K562 (cell line): ENCODE data around the gene PEX6. TPM values are rescaled to one million over a fixed set of nuclear protein-coding genes. Genes with fewer than 3 reads are reported as not detected.
A peak's percentile ranks its signal among the peaks of the same experiment; 100 is the strongest.

Source experiments
- ATAC-seq: fragments of 200-7000 bp; cut with Tn5 transposase; 3 replicates; pipeline ENCODE4 v1.9.1; 2020; ENCODE audit warnings: moderate library complexity
- BruUV-seq: library from RNA; stranded (reverse); fragments of 400-500 nt; replicated peaks from 2 replicates; lab custom pipeline; 2021; lab: Mats Ljungman, UMichigan
- CTCF ChIA-PET: fragments of 300-600 bp; formaldehyde crosslinking; extraction: SDS; loops from one replicate; lab custom pipeline; 2021; ENCODE audit warnings: low intra/inter-chr PET ratio; lab: Yijun Ruan, JAX
- POLR2A ChIA-PET: fragments of 300-600, 350-650 bp; sonication (Branson Sonifier 250); formaldehyde crosslinking; extraction: SDS; loops from one replicate; lab custom pipeline; 2021; ENCODE audit warnings: antibody characterized with exemption, inconsistent platforms; lab: Yijun Ruan, JAX
- DNase-seq, 4 experiments: peaks; one replicate each; pipeline versions ENCODE4 v3.0.0 to v3.0.0-alpha.2; 2011 to 2018; ENCODE audit warnings: low spot score in 3 of 4, mixed read lengths in 3 of 4; ENCODE audit errors: extremely low read depth in 1 of 4
- FAIRE-seq: peaks from 2 replicates; lab custom pipeline; 2011; peaks lifted over from hg19 to GRCh38; lab: Jason Lieb, UNC
- H2AFZ ChIP-seq: 2 replicates; pipeline ENCODE4 v1.6.0; 2011; ENCODE audit warnings: low read depth, low read length, control low read depth, inconsistent platforms
- H3K27ac ChIP-seq: fragments of 200-600 bp; 3 replicates; pipeline ENCODE4 v1.8.0; 2011; ENCODE audit warnings: low read depth, mild to moderate bottlenecking, control low read depth, inconsistent platforms, low read length, moderate library complexity, mixed read lengths; ENCODE audit errors: extremely low read depth
- H3K27me3 ChIP-seq, 2 experiments: fragments of 300-600 bp in 1 of 2; 2 replicates in 1 of 2; 3 replicates in 1 of 2; pipeline versions ENCODE4 v1.6.0 to v1.8.0; 2011; ENCODE audit warnings: inconsistent platforms in 2 of 2, low read length in 2 of 2, mild to moderate bottlenecking in 1 of 2, mixed read lengths in 1 of 2, moderate library complexity in 1 of 2; ENCODE audit not compliant: control insufficient read depth in 2 of 2, insufficient read depth in 2 of 2
- H3K36me3 ChIP-seq: fragments of 300-600 bp; 3 replicates; pipeline ENCODE4 v1.8.0; 2011; ENCODE audit warnings: mild to moderate bottlenecking, low read length, inconsistent platforms; ENCODE audit not compliant: control insufficient read depth, insufficient read depth
- H3K4me1 ChIP-seq, 2 experiments: fragments of 200-600 bp in 1 of 2; replicated peaks in 1 of 2; 2 replicates in 1 of 2; 3 replicates in 1 of 2; pipeline versions ENCODE4 v1.5.1 to v1.8.0; 2011; ENCODE audit warnings: inconsistent platforms in 2 of 2, low read length in 2 of 2, mild to moderate bottlenecking in 1 of 2, mixed read lengths in 1 of 2, moderate library complexity in 1 of 2; ENCODE audit not compliant: control insufficient read depth in 2 of 2, insufficient read depth in 2 of 2
- H3K4me2 ChIP-seq: 2 replicates; pipeline ENCODE4 v1.6.1; 2011; ENCODE audit warnings: low read length, control low read depth, inconsistent platforms, mixed read lengths; ENCODE audit not compliant: insufficient read depth
- H3K4me3 ChIP-seq: fragments of 200-600 bp; sonication (generic), shearing (Covaris generic); 2 replicates; pipeline ENCODE4 v1.5.1; 2016; ENCODE audit warnings: control low read depth, inconsistent platforms
- H3K79me2 ChIP-seq: fragments of 200-600 bp; 3 replicates; pipeline ENCODE4 v1.8.0; 2011; ENCODE audit warnings: low read length, inconsistent platforms; ENCODE audit not compliant: control insufficient read depth, insufficient read depth
- H3K9ac ChIP-seq, 2 experiments: 2 replicates each; pipeline versions ENCODE4 v1.6.0 to v1.6.1; 2011; ENCODE audit warnings: low read depth in 2 of 2, low read length in 2 of 2, control low read depth in 1 of 2, inconsistent platforms in 1 of 2, mild to moderate bottlenecking in 1 of 2, mixed read lengths in 1 of 2; ENCODE audit not compliant: insufficient read depth in 1 of 2
- H3K9me1 ChIP-seq: one replicate; pipeline ENCODE4 v1.6.0; 2011; ENCODE audit warnings: inconsistent platforms, mild to moderate bottlenecking, low read length, moderate library complexity; ENCODE audit not compliant: control insufficient read depth, insufficient read depth
- H3K9me3 ChIP-seq: replicated peaks from 2 replicates; pipeline ENCODE4 v1.5.1; 2011; ENCODE audit warnings: low read depth, low read length, inconsistent platforms; ENCODE audit not compliant: control insufficient read depth, insufficient read depth
- H4K20me1 ChIP-seq: replicated peaks from 2 replicates; pipeline ENCODE4 v1.6.1; 2011; ENCODE audit warnings: low read length, inconsistent platforms, mixed read lengths; ENCODE audit not compliant: control insufficient read depth, insufficient read depth
- CEBPG ChIP-seq, 3 experiments: fragments of 200-800 bp in 1 of 3; sonication (Bioruptor generic) in 1 of 3; sonication (generic) in 1 of 3; formaldehyde crosslinking in 1 of 3; IDR thresholded peaks in 2 of 3; conservative IDR thresholded peaks in 1 of 3; 2 replicates each; pipeline versions ENCODE4 v1.6.1 to v1.8.0; 2016 to 2022; ENCODE audit warnings: missing compliant biosample characterization in 2 of 3, missing genetic modification characterization in 2 of 3, mild to moderate bottlenecking in 1 of 3, missing genetic modification reagents in 1 of 3
- CHD2 ChIP-seq: IDR thresholded peaks from 2 replicates; pipeline ENCODE4 v1.6.1; 2011; ENCODE audit warnings: low read depth, low read length
- FOS ChIP-seq: IDR thresholded peaks from 3 replicates; pipeline ENCODE4 v1.6.1; 2011; ENCODE audit not compliant: insufficient read length; ENCODE audit errors: extremely low read depth
- JUN ChIP-seq, 2 experiments: sonication (generic) in 1 of 2; formaldehyde crosslinking in 1 of 2; IDR thresholded peaks; 2 replicates each; pipeline versions ENCODE4 v1.6.1 to v1.8.0; 2012 to 2022; ENCODE audit warnings: borderline replicate concordance in 2 of 2, mild to moderate bottlenecking in 2 of 2, improper control_type of control experiment in 1 of 2, low read depth in 1 of 2, low read length in 1 of 2, missing genetic modification reagents in 1 of 2
- JUND ChIP-seq, 2 experiments: IDR thresholded peaks; 2 replicates in 1 of 2; 3 replicates in 1 of 2; pipeline ENCODE4 v1.6.1; 2011; ENCODE audit warnings: borderline replicate concordance in 2 of 2, low read depth in 2 of 2, low read length in 2 of 2, improper control_type of control experiment in 1 of 2, missing biosample characterization in 1 of 2, missing genetic modification characterization in 1 of 2, missing genetic modification reagents in 1 of 2
- MTF1 ChIP-seq: fragments of 250-450 bp; sonication (Bioruptor Pico); IDR thresholded peaks from 2 replicates; pipeline ENCODE4 v1.9.0; 2021; ENCODE audit warnings: moderate library complexity, mild to moderate bottlenecking, inconsistent platforms, borderline replicate concordance
- RAD21 ChIP-seq, 2 experiments: fragments of 250-450 bp in 1 of 2; fragments of 450-650 bp in 1 of 2; sonication (Bioruptor Pico) in 1 of 2; formaldehyde crosslinking in 1 of 2; IDR thresholded peaks in 1 of 2; conservative IDR thresholded peaks in 1 of 2; 2 replicates each; pipeline versions ENCODE4 v1.4.0 to v1.8.0; 2020 to 2022; ENCODE audit warnings: mild to moderate bottlenecking in 2 of 2, moderate library complexity in 1 of 2
- ZNF232 ChIP-seq: sonication (generic); formaldehyde crosslinking; IDR thresholded peaks from 2 replicates; pipeline ENCODE4 v1.8.0; 2022; ENCODE audit warnings: mild to moderate bottlenecking, missing genetic modification reagents
- ZNF695 ChIP-seq: fragments of 450-650 bp; formaldehyde crosslinking; IDR thresholded peaks from 2 replicates; pipeline ENCODE4 v1.4.0; 2020; ENCODE audit warnings: mild to moderate bottlenecking, moderate library complexity
- WGBS: fragments of 100-300 bp; shearing (Covaris generic); methylation state at CpG from one replicate; pipeline ENCODE4 v1.1.6; 2016; ENCODE audit warnings: low coverage, mixed read lengths; ENCODE audit not compliant: insufficient coverage; ENCODE audit errors: missing lambda C conversion rate; 5-methylcytosine and 5-hydroxymethylcytosine counted together
- in situ Hi-C: fragments of 300-500 bp; cut with MboI; formaldehyde crosslinking; loops from 4 replicates; pipeline ENCODE4 v1.15.0; 2018; ENCODE audit warnings: inconsistent platforms, mixed read lengths
- intact Hi-C: fragments of 100-400 bp; cut with micrococcal nuclease; formaldehyde crosslinking; loops from 2 replicates; pipeline ENCODE4 v1.14.2; 2022
- polyA plus RNA-seq, 8 experiments: library from polyadenylated mRNA; depleted of rRNA in 4 of 8; stranded (reverse) in 5 of 8; unstranded in 3 of 8; fragments of >200 nt; fragmentation: Nextera tagmentation in 2 of 8; fragmentation: Illumina TruSeq in 1 of 8; extraction: Ambion mirVana in 2 of 8; extraction: Trizol in 1 of 8; gene quantifications; 2 replicates each; pipeline versions ENCODE4 v1.2.1 to v1.2.3, GENCODE V29; 2011 to 2014; ENCODE audit warnings: inconsistent platforms in 1 of 8, missing spikeins in 1 of 8
- total RNA-seq, 7 experiments: library from RNA; depleted of rRNA in 6 of 7; stranded (reverse); fragments of >200 nt in 6 of 7; fragmentation: Illumina TruSeq in 2 of 7; extraction: Trizol in 2 of 7; gene quantifications; 2 replicates each; pipeline versions ENCODE4 v1.2.1 to v1.2.3, GENCODE V29; 2011 to 2021; ENCODE audit warnings: low replicate concordance in 1 of 7
- TF ChIP-seq, protein P1 (sequence below): fragments of 450-650 bp; IDR thresholded peaks from 2 replicates; pipeline ENCODE4 v1.6.1; 2018; ENCODE audit not compliant: partially characterized antibody

Gene PEX6
- total and polyA plus RNA-seq, 9 of the 15 experiments (the other 6 are each of a cell fraction or from before 2014, with no cell fraction given), result 0.17 to 20.8 (median 6.9) TPM

GRCh38 chr6:42929821-42930360 is 49.1 kb downstream of the PEX6 start:
- H3K4me3 ChIP-seq, result peak overlapping the region; percentile 76
- peak; percentile 73 for FAIRE-seq
- no peaks in the 10 kb centered on the region for H3K27me3 ChIP-seq
- ATAC-seq, result peak; percentile 12
- in situ Hi-C loops (no loop called here), intact Hi-C loops (loop anchor here (1.0 kb wide), 2 partner anchors 48 to 84 kb away; partner anchors contain the start of gene KLHDC3)
- POLR2A ChIA-PET, result interaction anchor here (0.6 to 3.5 kb wide), 26 partner anchors 10 to 784 kb away, joined by 3 to 30 read pairs (median 4); partner anchors contain the start of genes CUL9, PEX6 and PPP2R5D
- no peaks in the 10 kb centered on the region for H3K9me3 ChIP-seq
- H2AFZ ChIP-seq, result peak overlapping the region; percentile 95
- peak overlapping the region; percentile 84 for H3K4me2 ChIP-seq
- CTCF ChIA-PET, result no interaction called here
- H3K79me2 ChIP-seq, result peaks cover 43% of the 10 kb centered on the region
- BruUV-seq, result no TSS peak
- no peaks in the 10 kb centered on the region for H3K9me1 ChIP-seq
- 1% methylated on average over 16 of the region's 16 CpGs for WGBS
- H4K20me1 ChIP-seq, result no peaks in the 10 kb centered on the region
- peak overlapping the region; percentile 84 to 93 for H3K9ac ChIP-seq
- H3K4me1 ChIP-seq, result peaks cover 15 to 25% of the 10 kb centered on the region in 2 experiments; a peak in 4 of 5 replicates
- DNase-seq, result peak in 2 of 4 experiments; percentile 50 to 70
- H3K36me3 ChIP-seq, result peaks cover 29% of the 10 kb centered on the region
- peak overlapping the region; percentile 90 for H3K27ac ChIP-seq
- 0 out of 2 replicates have a peak, but pooled peaks have one; percentile 18 for TF ChIP-seq MTF1 (CRISPR knock-in tag)
- TF ChIP-seq CEBPG (CRISPR knock-in tag; IDR thresholded peaks at IDR 0.05), result 0 out of 2 replicates have a peak, but pooled peaks have one; percentile 7
- no peak for TF ChIP-seq CEBPG (tag; conservative IDR thresholded peaks at IDR 0.05 in 1 of 2, IDR thresholded peaks at IDR 0.05 in 1 of 2)
- peak; percentile 94 for TF ChIP-seq JUND (IDR thresholded peaks at IDR 0.05; ENCODE audit: borderline replicate concordance, low read depth, low read length)
- peak; percentile 91 for TF ChIP-seq JUND (tag; IDR thresholded peaks at IDR 0.05; ENCODE audit: borderline replicate concordance, low read depth, low read length)
- TF ChIP-seq JUN (IDR thresholded peaks at IDR 0.05; ENCODE audit: borderline replicate concordance, low read depth, low read length), result peak; percentile 81
- no peak for TF ChIP-seq JUN (CRISPR knock-in tag; IDR thresholded peaks at IDR 0.05; ENCODE audit: borderline replicate concordance)
- TF ChIP-seq ZNF695 (CRISPR knock-in tag), result no peak
- TF ChIP-seq, protein P1, sequence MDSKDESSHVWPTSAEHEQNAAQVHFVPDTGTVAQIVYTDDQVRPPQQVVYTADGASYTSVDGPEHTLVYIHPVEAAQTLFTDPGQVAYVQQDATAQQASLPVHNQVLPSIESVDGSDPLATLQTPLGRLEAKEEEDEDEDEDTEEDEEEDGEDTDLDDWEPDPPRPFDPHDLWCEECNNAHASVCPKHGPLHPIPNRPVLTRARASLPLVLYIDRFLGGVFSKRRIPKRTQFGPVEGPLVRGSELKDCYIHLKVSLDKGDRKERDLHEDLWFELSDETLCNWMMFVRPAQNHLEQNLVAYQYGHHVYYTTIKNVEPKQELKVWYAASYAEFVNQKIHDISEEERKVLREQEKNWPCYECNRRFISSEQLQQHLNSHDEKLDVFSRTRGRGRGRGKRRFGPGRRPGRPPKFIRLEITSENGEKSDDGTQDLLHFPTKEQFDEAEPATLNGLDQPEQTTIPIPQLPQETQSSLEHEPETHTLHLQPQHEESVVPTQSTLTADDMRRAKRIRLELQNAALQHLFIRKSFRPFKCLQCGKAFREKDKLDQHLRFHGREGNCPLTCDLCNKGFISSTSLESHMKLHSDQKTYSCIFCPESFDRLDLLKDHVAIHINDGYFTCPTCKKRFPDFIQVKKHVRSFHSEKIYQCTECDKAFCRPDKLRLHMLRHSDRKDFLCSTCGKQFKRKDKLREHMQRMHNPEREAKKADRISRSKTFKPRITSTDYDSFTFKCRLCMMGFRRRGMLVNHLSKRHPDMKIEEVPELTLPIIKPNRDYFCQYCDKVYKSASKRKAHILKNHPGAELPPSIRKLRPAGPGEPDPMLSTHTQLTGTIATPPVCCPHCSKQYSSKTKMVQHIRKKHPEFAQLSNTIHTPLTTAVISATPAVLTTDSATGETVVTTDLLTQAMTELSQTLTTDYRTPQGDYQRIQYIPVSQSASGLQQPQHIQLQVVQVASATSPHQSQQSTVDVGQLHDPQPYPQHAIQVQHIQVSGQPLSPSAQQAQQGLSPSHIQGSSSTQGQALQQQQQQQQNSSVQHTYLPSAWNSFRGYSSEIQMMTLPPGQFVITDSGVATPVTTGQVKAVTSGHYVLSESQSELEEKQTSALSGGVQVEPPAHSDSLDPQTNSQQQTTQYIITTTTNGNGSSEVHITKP, result peak; percentile 9
- TF ChIP-seq RAD21 (CRISPR knock-in tag; conservative IDR thresholded peaks at IDR 0.05 in 1 of 2, IDR thresholded peaks at IDR 0.05 in 1 of 2), result peak; percentile 0 to 1; a peak in 1 of 4 replicates
- peak; percentile 7 for TF ChIP-seq FOS
- peak; percentile 35; the same call in 1 of the 2 replicates for TF ChIP-seq ZNF232 (CRISPR knock-in tag)
- TF ChIP-seq CHD2, result no peak
